GM18873 (cell line): ENCODE data around the gene CLDN7.
A peak's percentile ranks its signal among the peaks of the same experiment; 100 is the strongest.

ENCODE experiments used
- ATAC-seq: cut with Tn5 transposase; IDR thresholded peaks from one replicate; pipeline ENCODE4 v1.9.1; 2021; ENCODE audit warnings: mild to moderate bottlenecking, moderate library complexity, moderate number of reproducible peaks; ENCODE audit not compliant: unreplicated experiment, low FRiP score

CLDN7 gene

GRCh38 chr17:7262192-7262934 lies at the start of gene CLDN7:
TSS of gene CLDN7 (minus strand) at chr17:7262478. CDS start at chr17:7262043, 435 bp downstream.
- no peak for ATAC-seq

DNA sequence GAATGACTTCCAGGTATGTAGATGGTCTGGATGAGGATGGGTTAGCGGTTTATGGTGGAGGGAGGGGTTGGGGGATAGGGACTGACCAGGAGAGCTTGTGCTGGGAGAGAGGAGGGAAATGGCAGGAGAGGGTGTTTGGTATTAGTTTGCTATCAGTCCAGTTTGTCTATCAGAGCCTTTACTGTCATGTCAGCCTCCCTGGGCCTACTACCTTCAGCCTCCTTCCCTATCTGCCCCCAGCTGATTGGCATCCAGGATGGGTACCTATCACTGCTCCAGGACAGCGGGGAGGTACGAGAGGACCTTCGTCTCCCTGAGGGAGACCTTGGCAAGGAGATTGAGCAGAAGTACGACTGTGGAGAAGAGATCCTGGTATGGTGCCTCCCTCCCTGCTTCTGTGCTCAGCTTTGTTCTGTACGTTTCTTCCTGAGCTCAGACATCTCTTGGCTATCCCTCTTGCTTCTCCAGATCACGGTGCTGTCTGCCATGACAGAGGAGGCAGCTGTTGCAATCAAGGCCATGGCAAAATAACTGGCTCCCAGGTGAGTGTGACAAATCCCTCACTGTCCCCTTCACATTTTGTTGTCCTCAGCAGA lies 48.9 kb upstream of the CLDN7 start:
- no peak for ATAC-seq

- ATAC-seq = no peak
Measured at GRCh38 chr17:7309628-7310027, 47.4 kb upstream of the CLDN7 start.

DNA sequence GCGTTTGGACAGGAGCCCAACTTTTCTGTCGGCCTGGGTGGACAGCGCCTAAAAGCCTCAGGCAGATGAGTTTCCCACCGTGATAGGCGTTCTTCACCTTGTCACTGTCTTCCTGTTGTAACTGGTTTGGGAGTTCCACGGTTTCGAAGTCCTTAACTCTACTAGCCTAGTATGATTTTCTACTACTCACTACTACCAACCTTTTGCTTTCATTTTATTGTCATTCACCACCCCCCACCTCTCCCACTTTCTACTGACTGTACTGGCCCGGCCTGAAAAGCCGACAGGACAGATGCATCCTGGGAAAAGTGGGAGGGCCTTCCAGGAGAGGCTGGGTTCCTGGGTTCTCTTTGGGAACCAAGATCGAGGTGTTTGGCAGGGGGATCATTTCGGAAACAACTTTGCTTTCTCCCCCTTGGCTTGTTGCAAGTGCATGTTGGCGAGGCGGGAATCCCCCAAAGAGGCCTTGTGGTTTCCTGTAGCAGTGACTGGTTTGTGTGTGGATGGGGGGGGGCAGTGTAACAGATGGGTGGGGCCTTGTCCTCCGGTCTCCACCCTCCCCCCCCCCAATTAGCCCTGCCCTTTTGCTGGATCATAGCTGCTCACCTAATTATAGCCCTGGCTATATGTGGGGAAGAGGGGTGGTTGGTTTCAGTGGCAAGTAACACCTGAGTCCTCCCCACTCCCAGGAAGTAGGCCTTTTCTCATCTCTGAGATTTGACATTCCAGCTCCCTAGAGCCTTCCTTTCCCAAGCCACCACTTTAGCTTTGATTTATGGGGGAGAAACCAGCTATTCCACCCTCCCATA lies 46.6 kb upstream of the CLDN7 start:
- ATAC-seq = no peak

DNA sequence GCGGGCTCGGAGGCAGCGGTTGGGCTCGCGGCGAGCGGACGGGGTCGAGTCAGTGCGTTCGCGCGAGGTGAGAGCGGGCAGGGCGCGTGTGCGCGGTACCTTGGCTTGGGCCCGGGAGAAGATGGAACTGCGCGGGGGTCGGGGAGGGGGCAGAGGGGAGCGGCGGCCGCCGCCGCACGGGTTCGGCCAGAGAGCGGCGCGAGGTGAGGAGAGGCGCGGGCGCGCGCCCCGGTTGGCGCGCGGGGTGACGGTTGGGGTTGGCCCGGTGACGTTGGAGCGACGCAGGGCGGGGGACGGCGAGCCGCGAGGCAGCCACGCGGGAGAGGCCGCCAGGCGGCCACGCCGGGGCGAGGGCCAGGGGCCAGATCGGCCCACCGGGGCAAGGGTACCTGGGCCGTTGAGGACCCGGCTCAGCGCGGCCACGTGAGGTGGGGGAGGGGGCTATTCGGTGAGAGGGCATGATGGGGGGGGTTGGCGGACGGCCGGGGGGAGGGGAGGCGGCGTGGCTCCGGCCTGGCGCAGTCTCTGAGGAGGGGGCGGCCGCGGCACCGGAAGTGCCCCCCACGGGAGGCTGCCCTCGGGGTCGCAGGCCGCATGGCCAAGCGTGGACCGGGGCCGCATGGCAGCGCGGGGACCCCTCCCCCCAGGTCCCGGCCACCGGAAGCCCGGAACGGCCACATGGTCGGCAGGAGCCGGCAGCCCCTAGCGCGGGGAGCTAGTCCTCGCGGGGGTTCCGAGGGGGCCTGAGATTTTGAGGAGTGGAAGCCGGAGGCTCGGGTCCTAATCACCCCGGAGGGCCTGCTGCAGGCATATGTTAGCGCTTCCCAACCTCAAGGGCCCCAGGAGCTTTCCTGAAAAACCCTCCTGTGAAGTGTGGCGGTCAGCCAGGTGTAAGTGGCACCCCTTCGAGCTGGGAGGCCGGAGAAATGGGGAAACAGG lies 45.7 kb upstream of the CLDN7 start:
- no peak for ATAC-seq

- ATAC-seq = peak; percentile 61
Measured at GRCh38 chr17:7306911-7307685, 44.8 kb upstream of the CLDN7 start, which contains the start of gene EIF5A. TSS of gene EIF5A (plus strand) at chr17:7307628. CDS start at chr17:7309636, 2,008 bp downstream.

DNA sequence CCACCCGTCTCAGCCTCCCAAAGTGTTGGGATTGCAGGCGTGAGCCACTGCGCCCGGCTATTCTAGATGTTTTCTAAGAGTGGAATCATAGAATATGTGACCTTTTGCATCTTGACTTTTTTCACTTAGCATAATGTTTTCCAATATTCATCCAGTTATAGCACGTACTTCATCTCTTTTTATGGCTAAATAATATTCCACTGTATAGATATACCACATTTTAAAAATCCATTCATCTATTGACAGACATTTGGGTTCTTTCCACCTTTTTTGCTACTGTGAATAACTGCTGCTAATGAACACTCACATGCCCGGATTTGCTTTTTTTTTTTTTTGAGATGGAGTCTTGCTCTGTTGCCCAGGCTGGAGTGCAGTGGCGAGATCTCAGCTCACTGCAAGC lies 41.9 kb upstream of the CLDN7 start:
- ATAC-seq = no peak

DNA sequence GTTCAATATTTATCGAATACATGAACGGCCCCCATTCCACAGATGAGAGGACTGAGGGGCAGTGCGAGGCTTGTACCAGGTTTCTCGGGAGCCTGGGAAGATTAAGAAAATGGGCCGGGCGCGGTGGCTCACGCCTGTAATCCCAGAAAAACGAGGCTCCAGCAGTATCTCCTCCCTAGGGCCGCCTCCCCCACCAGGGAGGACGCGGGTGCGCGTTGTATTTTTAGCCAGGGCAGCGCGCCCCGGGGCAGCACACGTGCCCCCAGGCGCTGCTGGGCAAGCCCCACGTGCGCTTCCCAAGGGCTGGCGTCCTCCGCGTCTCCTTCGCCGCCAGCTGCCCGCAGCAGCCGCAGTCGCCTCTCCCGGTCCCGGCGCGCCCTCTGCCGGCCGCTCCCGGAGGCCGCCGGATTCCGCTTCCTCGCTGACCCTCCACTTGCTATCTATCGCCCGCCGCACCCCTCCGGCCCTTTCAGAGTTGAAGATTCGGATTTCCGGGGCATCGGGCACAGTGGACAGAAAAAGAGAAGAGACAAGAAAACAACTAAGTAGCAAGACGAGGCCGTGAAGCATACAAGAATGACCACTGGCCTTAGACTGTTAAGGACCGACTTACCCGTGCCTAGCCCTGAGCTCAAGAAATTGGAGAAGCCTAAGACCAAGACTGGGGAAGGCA lies 34.0 kb upstream of the CLDN7 start:
- ATAC-seq = no peak

GRCh38 chr17:7295230-7296180 lies 33.2 kb upstream of the CLDN7 start:
- no peak for ATAC-seq

DNA sequence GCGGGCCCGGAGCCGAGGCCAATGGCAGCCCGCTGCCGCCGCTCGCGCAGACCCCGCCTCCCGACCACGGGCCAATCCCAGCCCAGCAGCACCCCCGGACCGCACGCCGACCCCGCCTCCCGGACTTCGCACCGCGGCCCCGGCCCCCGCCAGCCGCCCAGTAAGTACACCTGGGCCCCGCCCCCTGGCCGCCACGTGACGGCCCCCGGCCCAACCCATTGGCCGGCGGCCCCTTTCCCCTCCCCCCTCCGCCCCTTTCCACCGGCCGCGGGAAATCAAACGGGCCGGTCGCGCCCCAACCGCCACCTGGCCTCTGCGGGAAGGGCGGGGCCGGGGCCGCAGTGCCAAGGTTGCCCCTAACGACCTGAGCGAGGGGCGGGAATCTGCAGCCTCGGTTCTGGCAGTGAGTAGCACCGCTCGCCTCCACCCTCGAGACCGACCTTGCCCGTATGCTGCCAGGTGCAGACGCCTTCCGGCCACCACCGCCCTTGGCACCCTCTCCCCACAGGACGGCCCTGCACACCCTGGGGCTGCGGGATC lies 32.4 kb upstream of the CLDN7 start, which contains the start of gene YBX2:
TSS of gene YBX2 (minus strand) at position 26 of the 540 bp plus-strand sequence. CDS start 139 bp downstream, outside the sequence.
- ATAC-seq = no peak

GRCh38 chr17:7293816-7294613 lies 31.7 kb upstream of the CLDN7 start:
- no peak for ATAC-seq

GRCh38 chr17:7293159-7293558 lies 30.9 kb upstream of the CLDN7 start:
- no peak for ATAC-seq

GRCh38 chr17:7292729-7293128 lies 30.5 kb upstream of the CLDN7 start:
- no peak for ATAC-seq

DNA sequence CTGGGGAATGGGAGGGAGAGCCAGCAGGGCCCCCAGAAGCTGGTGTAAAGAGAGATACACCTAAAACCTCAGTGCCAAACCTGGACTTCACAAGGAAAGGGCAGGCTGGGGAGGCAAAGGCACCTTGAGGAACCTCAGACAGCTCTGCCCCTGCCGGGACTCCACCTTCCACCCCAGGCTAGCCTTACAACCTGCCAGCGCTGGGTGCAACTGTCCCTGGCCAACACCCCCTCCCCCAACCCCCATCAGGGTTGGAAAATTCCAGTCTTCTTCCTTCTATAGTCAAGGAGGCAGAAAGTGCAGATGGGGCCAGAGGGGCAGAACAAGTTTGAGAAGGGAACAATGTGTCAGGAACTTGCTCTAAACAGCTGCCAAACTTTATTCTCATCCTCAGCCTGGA lies 29.9 kb upstream of the CLDN7 start:
- no peak for ATAC-seq

DNA sequence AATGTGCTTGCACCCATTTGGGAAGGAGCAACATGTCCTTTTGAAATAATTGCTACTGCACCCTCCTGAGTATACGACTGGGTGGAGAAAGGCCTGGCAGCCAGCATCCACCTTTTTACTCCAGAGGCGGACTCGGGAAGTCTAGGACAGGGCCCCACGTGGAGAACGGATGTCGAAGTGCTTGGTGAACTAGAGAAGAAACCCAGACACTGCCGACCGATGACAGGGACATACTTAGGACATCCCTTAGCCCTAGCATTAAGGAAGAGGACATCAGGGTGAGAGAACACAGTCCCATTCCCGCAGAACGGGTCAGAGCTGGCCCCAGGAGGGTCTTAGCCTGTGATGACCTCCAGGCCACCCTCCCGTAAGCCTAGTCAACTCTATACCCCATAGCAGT lies 28.4 kb upstream of the CLDN7 start:
- ATAC-seq = no peak

DNA sequence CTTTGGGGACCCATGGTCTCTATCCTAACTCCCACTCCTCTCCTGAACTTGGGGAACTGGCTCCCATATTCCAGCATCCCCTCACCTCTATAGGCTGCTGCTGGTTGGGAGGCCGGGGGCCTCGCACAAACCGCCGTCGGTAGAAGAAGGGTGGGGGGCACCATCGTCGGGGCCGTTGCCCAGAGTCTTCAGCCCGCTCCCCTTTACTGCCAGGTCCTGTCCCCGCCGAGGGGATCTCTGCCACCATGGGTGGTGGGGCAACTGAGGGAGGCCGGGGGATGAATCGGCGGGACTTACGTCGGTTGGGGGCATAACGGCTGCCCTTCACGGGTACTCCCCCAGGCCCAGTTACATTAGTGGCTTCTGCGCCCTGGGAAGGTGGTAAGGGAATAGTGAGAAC lies 27.9 kb upstream of the CLDN7 start:
- no peak for ATAC-seq
